Right atrium auricular region (tissue), 2 donors: ENCODE measurements around the gene SPAG8. TPM values are rescaled to one million over a fixed set of nuclear protein-coding genes. Genes with fewer than 3 reads are reported as not detected.

Source experiments
- DNase-seq: peaks from one replicate; pipeline ENCODE4 v3.0.0-alpha.2; 2019; ENCODE audit warnings: low spot score
- H3K27ac ChIP-seq, 2 donors: fragments of 200-600 bp; sonication (generic); 1 replicate in 1 of 2; 2 replicates in 1 of 2; pipeline ENCODE4 v1.5.1; 2016 to 2019
- H3K27me3 ChIP-seq, 2 donors: fragments of 200-600 bp; sonication (generic); one replicate each; pipeline versions ENCODE4 v1.5.1 to v1.6.0; 2017 to 2019
- H3K36me3 ChIP-seq: fragments of 200-600 bp; sonication (generic); one replicate; pipeline ENCODE4 v1.5.1; 2016
- H3K4me1 ChIP-seq, 2 donors: fragments of 200-600 bp; sonication (generic); one replicate each; pipeline versions ENCODE4 v1.5.1 to v1.6.0; 2017 to 2019
- H3K4me3 ChIP-seq, 2 donors: fragments of 200-600 bp; sonication (generic); 1 replicate in 1 of 2; 2 replicates in 1 of 2; pipeline ENCODE4 v1.5.1; 2017 to 2019; ENCODE audit warnings: mild to moderate bottlenecking in 1 of 2, moderate library complexity in 1 of 2
- H3K9me3 ChIP-seq, 2 donors: fragments of 200-600 bp; sonication (generic); one replicate each; pipeline ENCODE4 v1.5.1; 2019
- total RNA-seq, 2 donors: library from RNA; depleted of rRNA; stranded (reverse); fragments of >200 nt; gene quantifications; one replicate each; pipeline ENCODE4 v1.1.0, GENCODE V29; 2016
- TF ChIP-seq, protein P1 (sequence below), 2 donors: fragments of 200-600 bp; sonication (generic); IDR thresholded peaks; one replicate each; pipeline ENCODE4 v1.5.1; 2019; ENCODE audit warnings: antibody characterized with exemption in 2 of 2

SPAG8 gene
- total RNA-seq, 2 donors from 2014 or later, result 1.6 to 4.1 TPM

DNA sequence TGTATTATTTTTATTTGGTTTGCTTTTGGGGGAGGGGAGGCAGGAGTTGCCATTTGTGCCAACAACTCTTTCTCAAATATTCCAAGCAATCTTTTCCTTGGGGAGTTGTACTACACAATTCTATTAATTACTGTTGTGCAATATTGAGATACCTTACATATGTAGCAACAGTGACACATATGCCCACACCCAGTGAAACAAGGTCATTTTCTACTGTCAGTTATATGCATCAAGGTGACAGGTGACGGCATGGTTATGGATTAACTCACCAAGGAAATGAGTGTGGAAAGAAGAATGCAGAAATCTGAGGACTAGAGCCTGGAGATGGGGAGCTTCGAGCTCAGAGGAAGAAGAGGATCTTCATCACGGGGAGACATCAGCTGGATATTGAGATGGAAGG, 40.1 kb downstream of the SPAG8 start:
- no peaks in the 10 kb centered on the region for H3K9me3 ChIP-seq
- H3K4me1 ChIP-seq, result peaks cover 0 to 31% of the 10 kb centered on the region in 2 donors
- H3K36me3 ChIP-seq, result no peaks in the 10 kb centered on the region
- H3K27ac ChIP-seq, result peak overlapping the region; percentile 69 to 75
- no peak overlapping the region for H3K4me3 ChIP-seq
- TF ChIP-seq, protein P1, sequence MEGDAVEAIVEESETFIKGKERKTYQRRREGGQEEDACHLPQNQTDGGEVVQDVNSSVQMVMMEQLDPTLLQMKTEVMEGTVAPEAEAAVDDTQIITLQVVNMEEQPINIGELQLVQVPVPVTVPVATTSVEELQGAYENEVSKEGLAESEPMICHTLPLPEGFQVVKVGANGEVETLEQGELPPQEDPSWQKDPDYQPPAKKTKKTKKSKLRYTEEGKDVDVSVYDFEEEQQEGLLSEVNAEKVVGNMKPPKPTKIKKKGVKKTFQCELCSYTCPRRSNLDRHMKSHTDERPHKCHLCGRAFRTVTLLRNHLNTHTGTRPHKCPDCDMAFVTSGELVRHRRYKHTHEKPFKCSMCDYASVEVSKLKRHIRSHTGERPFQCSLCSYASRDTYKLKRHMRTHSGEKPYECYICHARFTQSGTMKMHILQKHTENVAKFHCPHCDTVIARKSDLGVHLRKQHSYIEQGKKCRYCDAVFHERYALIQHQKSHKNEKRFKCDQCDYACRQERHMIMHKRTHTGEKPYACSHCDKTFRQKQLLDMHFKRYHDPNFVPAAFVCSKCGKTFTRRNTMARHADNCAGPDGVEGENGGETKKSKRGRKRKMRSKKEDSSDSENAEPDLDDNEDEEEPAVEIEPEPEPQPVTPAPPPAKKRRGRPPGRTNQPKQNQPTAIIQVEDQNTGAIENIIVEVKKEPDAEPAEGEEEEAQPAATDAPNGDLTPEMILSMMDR (IDR thresholded peaks at IDR 0.05), result no peak
- no peak for DNase-seq
- no peaks in the 10 kb centered on the region for H3K27me3 ChIP-seq

DNA sequence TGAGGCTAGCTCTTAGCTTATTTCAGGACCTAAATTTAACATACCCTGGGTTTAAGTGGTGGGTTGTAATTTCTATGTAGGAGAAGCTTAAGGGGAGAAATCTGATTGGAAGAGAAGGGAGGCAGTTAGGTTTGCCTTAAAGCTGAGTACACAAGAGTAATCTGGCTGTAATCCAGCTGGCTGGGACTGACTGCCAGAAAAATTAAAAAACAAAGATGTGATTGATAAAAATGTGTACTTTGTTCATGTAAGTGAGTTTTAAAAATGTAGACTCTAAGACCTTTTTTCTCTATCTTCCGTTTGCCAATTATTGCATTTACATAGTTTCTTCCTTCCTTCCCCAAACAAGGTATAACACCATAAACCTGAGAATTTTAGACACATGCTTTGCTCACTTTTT, 40.5 kb downstream of the SPAG8 start:
- H3K36me3 ChIP-seq, result no peaks in the 10 kb centered on the region
- H3K27me3 ChIP-seq, result no peaks in the 10 kb centered on the region
- peaks cover 0 to 31% of the 10 kb centered on the region in 2 donors for H3K4me1 ChIP-seq
- H3K27ac ChIP-seq, result peak overlapping the region; percentile 69 to 75
- no peak for DNase-seq
- TF ChIP-seq, protein P1 (IDR thresholded peaks at IDR 0.05), result no peak
- no peak overlapping the region for H3K4me3 ChIP-seq
- no peaks in the 10 kb centered on the region for H3K9me3 ChIP-seq

DNA sequence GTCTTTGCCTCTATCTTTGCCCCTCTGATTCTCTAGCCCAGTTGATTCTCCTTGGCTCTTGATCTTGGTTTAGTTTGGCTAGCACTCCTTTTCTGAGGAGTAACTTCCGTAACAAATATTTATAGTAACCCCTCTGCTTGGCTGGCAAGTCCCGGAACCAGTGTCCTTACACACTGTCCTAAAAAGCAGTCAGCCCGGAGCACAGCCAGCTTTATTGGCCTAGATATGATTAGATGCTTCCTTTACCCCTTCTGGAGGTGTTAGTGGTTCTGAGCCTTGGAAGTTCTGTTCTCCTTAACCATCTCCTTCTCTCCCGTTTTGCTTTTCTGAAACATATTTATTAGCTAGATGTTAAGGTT, 41.0 kb downstream of the SPAG8 start:
- Histone ChIP-seq H3K27me3 (no peaks in the 10 kb centered on the region), H3K36me3 (no peaks in the 10 kb centered on the region), H3K27ac (peak overlapping the region; percentile 69 to 75), H3K4me3 (no peak overlapping the region), H3K9me3 (no peaks in the 10 kb centered on the region), H3K4me1 (peaks cover 0 to 31% of the 10 kb centered on the region in 2 donors)
- DNase-seq, result no peak
- TF ChIP-seq, protein P1 (IDR thresholded peaks at IDR 0.05), result no peak

DNA sequence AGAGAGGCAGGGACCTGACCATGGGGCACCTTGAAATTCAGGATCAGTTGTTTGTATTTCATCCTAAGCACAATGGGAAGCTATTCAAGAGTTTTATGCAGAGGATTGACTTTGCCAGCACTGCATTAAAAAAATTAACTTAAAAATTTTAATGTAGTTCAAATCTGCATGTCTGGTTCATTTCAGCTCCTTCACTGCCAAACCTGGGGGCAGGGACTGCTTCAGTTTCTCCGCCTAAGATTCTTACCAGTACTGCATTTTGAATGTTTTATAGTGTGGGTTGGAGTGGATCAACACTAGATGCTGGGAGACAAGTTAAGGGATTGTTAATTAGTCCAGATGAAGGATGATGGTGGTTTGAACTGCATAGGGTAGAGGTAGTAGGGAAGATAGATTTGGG, 42.3 kb downstream of the SPAG8 start:
- H3K27me3 ChIP-seq, result no peaks in the 10 kb centered on the region
- peaks cover 0 to 22% of the 10 kb centered on the region in 2 donors for H3K4me1 ChIP-seq
- H3K27ac ChIP-seq, result no peak overlapping the region
- H3K4me3 ChIP-seq, result no peak overlapping the region
- no peaks in the 10 kb centered on the region for H3K36me3 ChIP-seq
- H3K9me3 ChIP-seq, result no peaks in the 10 kb centered on the region
- DNase-seq, result no peak
- TF ChIP-seq, protein P1 (IDR thresholded peaks at IDR 0.05), result no peak

DNA sequence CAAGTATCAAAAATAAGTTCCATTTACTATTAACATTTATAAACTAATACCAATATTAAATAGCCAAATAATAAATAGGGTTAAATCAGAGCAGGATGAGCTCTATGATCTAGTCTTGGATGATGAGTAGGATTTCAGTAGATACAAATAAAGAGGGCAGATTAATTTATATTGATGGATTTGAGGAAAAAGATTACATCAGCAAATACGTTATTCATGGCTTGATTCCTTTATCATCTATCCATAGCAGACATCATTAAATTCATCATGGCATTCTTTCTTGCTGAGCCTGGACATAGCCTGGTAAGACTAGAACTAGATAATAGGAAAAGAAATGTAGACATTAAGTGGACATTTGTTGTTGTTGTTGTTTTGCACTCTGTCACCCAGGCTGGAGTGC, 44.6 kb downstream of the SPAG8 start:
- Histone ChIP-seq H3K4me3 (no peak overlapping the region), H3K9me3 (no peaks in the 10 kb centered on the region), H3K36me3 (no peaks in the 10 kb centered on the region), H3K4me1 (peaks cover 0 to 22% of the 10 kb centered on the region in 2 donors), H3K27ac (no peak overlapping the region), H3K27me3 (no peaks in the 10 kb centered on the region)
- DNase-seq, result no peak
- TF ChIP-seq, protein P1 (IDR thresholded peaks at IDR 0.05), result no peak

DNA sequence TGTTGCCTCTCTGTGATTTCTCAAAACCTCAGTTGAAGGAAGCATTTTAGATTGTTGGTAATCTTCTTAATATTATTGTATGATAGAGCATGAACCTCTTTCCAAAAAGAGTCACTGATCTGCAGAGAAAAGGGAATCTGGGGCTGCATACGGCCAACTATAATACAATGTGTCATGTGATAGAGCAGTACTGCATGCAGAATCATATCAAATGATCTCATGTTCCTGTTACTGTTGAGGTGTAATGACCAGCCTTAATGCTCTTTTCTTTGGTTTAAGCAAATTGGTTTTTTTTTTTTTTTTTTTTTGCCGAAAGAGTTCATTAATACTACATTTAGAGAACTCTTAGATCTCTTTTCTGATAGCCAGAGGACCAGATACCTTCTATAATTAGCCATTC, 45.1 kb downstream of the SPAG8 start:
- Histone ChIP-seq H3K36me3 (no peaks in the 10 kb centered on the region), H3K4me1 (peaks cover 0 to 18% of the 10 kb centered on the region in 2 donors), H3K27ac (no peak overlapping the region), H3K4me3 (no peak overlapping the region), H3K9me3 (no peaks in the 10 kb centered on the region), H3K27me3 (no peaks in the 10 kb centered on the region)
- no peak for DNase-seq
- TF ChIP-seq, protein P1 (IDR thresholded peaks at IDR 0.05), result no peak
